A549 (cell line): Measurements from ENCODE around the gene CENPQ.

Experiments used
- EP300 ChIP-seq, 2 experiments: fragments of >200 bp; sonication (Bioruptor Twin); formaldehyde crosslinking; IDR thresholded peaks; 2 replicates in 1 of 2; 3 replicates in 1 of 2; pipeline ENCODE4 v1.6.1; 2016 to 2017
- HOXA7 ChIP-seq: fragments of 250-450 bp; sonication (Bioruptor Pico); IDR thresholded peaks from 2 replicates; pipeline ENCODE4 v1.5.0; 2020; ENCODE audit warnings: mild to moderate bottlenecking, moderate library complexity
- PBX3 ChIP-seq: IDR thresholded peaks from 2 replicates; pipeline ENCODE4 v1.6.1; 2012
- RAD21 ChIP-seq, 2 experiments: fragments of >200 bp in 1 of 2; sonication (Bioruptor Twin) in 1 of 2; formaldehyde crosslinking in 1 of 2; IDR thresholded peaks in 1 of 2; conservative IDR thresholded peaks in 1 of 2; 2 replicates in 1 of 2; 3 replicates in 1 of 2; pipeline ENCODE4 v1.6.1; 2012 to 2018; ENCODE audit warnings: inconsistent platforms in 1 of 2
- REST ChIP-seq: fragments of 200-600 bp; sonication (generic); IDR thresholded peaks from 2 replicates; pipeline ENCODE4 v1.6.1; 2016; ENCODE audit warnings: antibody characterized with exemption, mild to moderate bottlenecking, moderate library complexity
- TFCP2L1 ChIP-seq: fragments of 250-450 bp; sonication (Bioruptor Pico); IDR thresholded peaks from 2 replicates; pipeline ENCODE4 v1.5.0; 2021; ENCODE audit warnings: mild to moderate bottlenecking
- ZSCAN20 ChIP-seq: fragments of 250-450 bp; sonication (Bioruptor Pico); IDR thresholded peaks from 2 replicates; pipeline ENCODE4 v1.8.0; 2022; ENCODE audit warnings: mild to moderate bottlenecking, moderate library complexity
- TF ChIP-seq, protein P1 (sequence below): fragments of >200 bp; sonication (Bioruptor Twin); formaldehyde crosslinking; IDR thresholded peaks from 3 replicates; pipeline ENCODE4 v1.5.1; 2016

DNA sequence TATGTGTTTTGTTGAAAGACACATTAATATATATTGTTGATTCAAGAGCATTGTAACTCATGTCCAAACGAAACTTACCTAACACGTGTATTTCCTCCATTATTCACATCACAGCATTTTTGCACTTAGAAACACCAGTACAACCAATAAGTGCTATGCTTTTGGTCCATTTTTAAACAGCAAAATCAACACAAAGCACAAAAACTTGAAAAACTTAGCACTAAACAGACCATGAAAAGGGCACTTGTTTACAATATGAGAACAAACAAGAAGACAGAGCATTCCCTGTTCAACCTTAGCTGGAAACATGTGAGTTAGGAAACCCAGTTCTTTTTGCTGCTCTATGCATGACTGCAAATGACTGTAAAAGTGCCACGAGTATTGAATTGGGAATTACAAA is 46.2 kb downstream of the CENPQ start:
- TF ChIP-seq HOXA7 (no peak), ZSCAN20 (CRISPR knock-in tag) (no peak), RAD21 (conservative IDR thresholded peaks at IDR 0.05 in 1 of 2, IDR thresholded peaks at IDR 0.05 in 1 of 2) (no peak), EP300 (IDR thresholded peaks at IDR 0.05) (no peak), REST (no peak), PBX3 (no peak), TFCP2L1 (no peak)
- TF ChIP-seq, protein P1, sequence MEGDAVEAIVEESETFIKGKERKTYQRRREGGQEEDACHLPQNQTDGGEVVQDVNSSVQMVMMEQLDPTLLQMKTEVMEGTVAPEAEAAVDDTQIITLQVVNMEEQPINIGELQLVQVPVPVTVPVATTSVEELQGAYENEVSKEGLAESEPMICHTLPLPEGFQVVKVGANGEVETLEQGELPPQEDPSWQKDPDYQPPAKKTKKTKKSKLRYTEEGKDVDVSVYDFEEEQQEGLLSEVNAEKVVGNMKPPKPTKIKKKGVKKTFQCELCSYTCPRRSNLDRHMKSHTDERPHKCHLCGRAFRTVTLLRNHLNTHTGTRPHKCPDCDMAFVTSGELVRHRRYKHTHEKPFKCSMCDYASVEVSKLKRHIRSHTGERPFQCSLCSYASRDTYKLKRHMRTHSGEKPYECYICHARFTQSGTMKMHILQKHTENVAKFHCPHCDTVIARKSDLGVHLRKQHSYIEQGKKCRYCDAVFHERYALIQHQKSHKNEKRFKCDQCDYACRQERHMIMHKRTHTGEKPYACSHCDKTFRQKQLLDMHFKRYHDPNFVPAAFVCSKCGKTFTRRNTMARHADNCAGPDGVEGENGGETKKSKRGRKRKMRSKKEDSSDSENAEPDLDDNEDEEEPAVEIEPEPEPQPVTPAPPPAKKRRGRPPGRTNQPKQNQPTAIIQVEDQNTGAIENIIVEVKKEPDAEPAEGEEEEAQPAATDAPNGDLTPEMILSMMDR: no peak
